ENCODE results near the gene METAP1.

DNA sequence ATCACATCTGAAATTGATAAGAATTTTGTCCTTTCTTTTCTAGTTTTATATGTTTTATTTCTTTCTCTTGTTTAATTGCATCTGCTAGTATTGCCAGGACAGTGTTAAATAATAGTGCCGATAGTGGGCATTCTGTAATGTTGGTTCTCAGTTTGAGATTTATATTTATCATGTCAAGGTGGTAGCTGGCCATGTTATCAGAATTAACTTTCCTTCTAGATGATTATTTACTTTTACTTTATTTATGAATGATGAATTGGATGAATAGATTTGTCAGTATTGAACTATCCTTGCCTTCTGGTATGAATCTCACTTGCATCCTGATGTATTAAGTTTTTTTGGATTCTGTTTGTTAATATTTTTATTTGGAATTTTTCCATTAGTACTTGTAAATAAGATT, 42.7 kb downstream of the METAP1 start:
- TF ChIP-seq, protein P1, sequence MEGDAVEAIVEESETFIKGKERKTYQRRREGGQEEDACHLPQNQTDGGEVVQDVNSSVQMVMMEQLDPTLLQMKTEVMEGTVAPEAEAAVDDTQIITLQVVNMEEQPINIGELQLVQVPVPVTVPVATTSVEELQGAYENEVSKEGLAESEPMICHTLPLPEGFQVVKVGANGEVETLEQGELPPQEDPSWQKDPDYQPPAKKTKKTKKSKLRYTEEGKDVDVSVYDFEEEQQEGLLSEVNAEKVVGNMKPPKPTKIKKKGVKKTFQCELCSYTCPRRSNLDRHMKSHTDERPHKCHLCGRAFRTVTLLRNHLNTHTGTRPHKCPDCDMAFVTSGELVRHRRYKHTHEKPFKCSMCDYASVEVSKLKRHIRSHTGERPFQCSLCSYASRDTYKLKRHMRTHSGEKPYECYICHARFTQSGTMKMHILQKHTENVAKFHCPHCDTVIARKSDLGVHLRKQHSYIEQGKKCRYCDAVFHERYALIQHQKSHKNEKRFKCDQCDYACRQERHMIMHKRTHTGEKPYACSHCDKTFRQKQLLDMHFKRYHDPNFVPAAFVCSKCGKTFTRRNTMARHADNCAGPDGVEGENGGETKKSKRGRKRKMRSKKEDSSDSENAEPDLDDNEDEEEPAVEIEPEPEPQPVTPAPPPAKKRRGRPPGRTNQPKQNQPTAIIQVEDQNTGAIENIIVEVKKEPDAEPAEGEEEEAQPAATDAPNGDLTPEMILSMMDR (IDR thresholded peaks at IDR 0.05), result no peak
- no peak for TF ChIP-seq POLR2A (IDR thresholded peaks at IDR 0.05)
- no peak for TF ChIP-seq POLR2AphosphoS5 (IDR thresholded peaks at IDR 0.05; ENCODE audit: insufficient read depth in 1 of 2, low read depth in 1 of 2)

Data from vagina (tissue), 2 donors.